Measurements from ENCODE around the gene INPP5A. TPM values are rescaled to one million over a fixed set of nuclear protein-coding genes. Genes with fewer than 3 reads are reported as not detected.

The INPP5A gene
- total RNA-seq, 1 experiment from 2014 or later: 12.3 TPM

GRCh38 chr10:132512693-132513345 is 24.8 kb upstream of the INPP5A start:
- H3K4me1 ChIP-seq (ENCODE audit: control insufficient read depth in 1 of 2, insufficient read depth in 2 of 2, low read length in 2 of 2): peaks cover 17 to 24% of the 10 kb centered on the region in 2 experiments
- H3K27ac ChIP-seq (ENCODE audit: low read depth, low read length): no peak overlapping the region
- ChIA-PET CTCF (no interaction called here), POLR2A (no interaction called here), RAD21 (ENCODE audit: low non-redundant PET in 1 of 2, low total read pairs in 2 of 2, uncharacterized antibody in 2 of 2, unreplicated experiment in 2 of 2) (no interaction called here)
- no TSS peak for BruUV-seq (replicated peaks)
- H3K79me2 ChIP-seq (ENCODE audit: insufficient read depth, low read length): no peaks in the 10 kb centered on the region
- ATAC-seq (no peak), DNase-seq (ENCODE audit: low read depth, low spot score) (no peak)
- TF ChIP-seq SRF (IDR thresholded peaks at IDR 0.05; ENCODE audit: low read depth) (no peak), REST (IDR thresholded peaks at IDR 0.05; ENCODE audit: low read depth) (no peak), EGR1 (IDR thresholded peaks at IDR 0.05; ENCODE audit: low read depth) (no peak), YY1 (IDR thresholded peaks at IDR 0.05; ENCODE audit: extremely low read depth, insufficient replicate concordance, low read depth, low read length) (no peak), MAX (IDR thresholded peaks at IDR 0.05) (no peak), TCF7L2 (IDR thresholded peaks at IDR 0.05; ENCODE audit: borderline replicate concordance, extremely low read depth, insufficient read depth, insufficient read length) (no peak), ZNF274 (IDR thresholded peaks at IDR 0.05; ENCODE audit: low read depth, low read length) (no peak), ZFX (IDR thresholded peaks at IDR 0.05) (no peak), SP1 (IDR thresholded peaks at IDR 0.05; ENCODE audit: low read depth) (no peak), SIN3A (IDR thresholded peaks at IDR 0.05; ENCODE audit: low read depth) (no peak)
- H4K20me1 ChIP-seq (ENCODE audit: insufficient read depth): no peaks in the 10 kb centered on the region
- H2AFZ ChIP-seq (ENCODE audit: low read depth, low read length, poor library complexity, severe bottlenecking): no peak overlapping the region
- no peak overlapping the region for H3K4me2 ChIP-seq (ENCODE audit: low read length)
- intact Hi-C loops (cut with micrococcal nuclease): no loop called here
- H3K9ac ChIP-seq (ENCODE audit: low read length): no peak overlapping the region
- H3K9me2 ChIP-seq (ENCODE audit: insufficient read depth): no peaks in the 10 kb centered on the region
- H3K4me3 ChIP-seq (replicated peaks in 1 of 2; ENCODE audit: low read depth in 1 of 2, low read length in 2 of 2): no peak overlapping the region
- no peaks in the 10 kb centered on the region for H3K27me3 ChIP-seq (ENCODE audit: insufficient read depth, low read length)
- no peaks in the 10 kb centered on the region for H3K9me3 ChIP-seq (ENCODE audit: control insufficient read depth in 1 of 2, insufficient read depth in 1 of 2, low read depth in 1 of 2, low read length in 2 of 2)
- no peaks in the 10 kb centered on the region for H3K36me3 ChIP-seq (ENCODE audit: control insufficient read depth in 1 of 2, insufficient read depth in 2 of 2, low read length in 2 of 2)
